Thymus (tissue), 11 donors: ENCODE measurements around the gene SLC35B2. TPM values are rescaled to one million over a fixed set of nuclear protein-coding genes. Genes with fewer than 3 reads are reported as not detected.

ENCODE experiments used
- DNase-seq, 9 donors: peaks; one replicate each; pipeline ENCODE4 v3.0.0-alpha.2; 2013; ENCODE audit warnings: low spot score in 9 of 9, low read depth in 6 of 9, missing footprints in 1 of 9
- H3K27ac ChIP-seq, 2 donors: one replicate each; pipeline ENCODE4 v1.5.1; 2013; ENCODE audit warnings: control low read depth in 1 of 2, low read depth in 1 of 2, low read length in 1 of 2, mild to moderate bottlenecking in 1 of 2, moderate library complexity in 1 of 2
- H3K27me3 ChIP-seq, 2 donors: one replicate each; pipeline ENCODE4 v1.5.1; 2013; ENCODE audit warnings: low read length in 1 of 2; ENCODE audit not compliant: control insufficient read depth in 2 of 2, insufficient read depth in 1 of 2
- H3K36me3 ChIP-seq, 2 donors: one replicate each; pipeline ENCODE4 v1.5.1; 2013; ENCODE audit warnings: low read length in 1 of 2, mild to moderate bottlenecking in 1 of 2, moderate library complexity in 1 of 2; ENCODE audit not compliant: control insufficient read depth in 2 of 2, insufficient read depth in 2 of 2
- H3K4me1 ChIP-seq, 2 donors: one replicate each; pipeline ENCODE4 v1.5.1; 2013; ENCODE audit warnings: low read length in 2 of 2; ENCODE audit not compliant: control insufficient read depth in 2 of 2, insufficient read depth in 2 of 2
- H3K4me3 ChIP-seq, 2 donors: one replicate each; pipeline ENCODE4 v1.5.1; 2013; ENCODE audit warnings: low read length in 2 of 2, control low read depth in 1 of 2, mild to moderate bottlenecking in 1 of 2
- H3K9me3 ChIP-seq, 2 donors: one replicate each; pipeline ENCODE4 v1.5.1; 2013; ENCODE audit warnings: low read length in 1 of 2, mild to moderate bottlenecking in 1 of 2; ENCODE audit not compliant: control insufficient read depth in 2 of 2, insufficient read depth in 1 of 2
- WGBS: extraction: QIAGEN DNeasy Blood & Tissue Kit; methylation state at CpG from one replicate; pipeline ENCODE4 v1.1.7; 2013; 5-methylcytosine and 5-hydroxymethylcytosine counted together
- polyA plus RNA-seq: library from polyadenylated mRNA; stranded (reverse); fragments of 200-250 nt; gene quantifications from one replicate; pipeline ENCODE4 v1.2.3, GENCODE V29; 2013
- total RNA-seq: library from RNA; stranded (reverse); fragments of 120-200 nt; gene quantifications from one replicate; pipeline ENCODE4 v1.2.4, GENCODE V29; 2013
- donor health status: healthy.

The SLC35B2 gene
- total and polyA plus RNA-seq, 2 donors = 18.8 to 19.1 TPM

- DNase-seq = no peak
- 89% methylated on average over 7 of the region's 7 CpGs for WGBS
- Histone ChIP-seq H3K36me3 (no peaks in the 10 kb centered on the region), H3K4me3 (no peak overlapping the region), H3K9me3 (peaks cover 2 to 7% of the 10 kb centered on the region in 2 donors), H3K4me1 (peaks cover 4 to 5% of the 10 kb centered on the region in 2 donors), H3K27ac (no peak overlapping the region), H3K27me3 (peaks cover 30 to 91% of the 10 kb centered on the region in 2 donors)
These were observed 20.4 kb upstream of the SLC35B2 start for GRCh38 chr6:44277763-44278162.

GRCh38 chr6:44276667-44277640 is 19.6 kb upstream of the SLC35B2 start:
- Histone ChIP-seq H3K4me1 (peaks cover 4 to 5% of the 10 kb centered on the region in 2 donors), H3K9me3 (peaks cover 2 to 7% of the 10 kb centered on the region in 2 donors), H3K27ac (no peak overlapping the region), H3K4me3 (no peak overlapping the region), H3K27me3 (peaks cover 36 to 94% of the 10 kb centered on the region in 2 donors), H3K36me3 (no peaks in the 10 kb centered on the region)
- DNase-seq = no peak
- 84% methylated on average over 23 of the region's 23 CpGs for WGBS

- Histone ChIP-seq H3K36me3 (no peaks in the 10 kb centered on the region), H3K27me3 (peaks cover 46 to 99% of the 10 kb centered on the region in 2 donors), H3K9me3 (peaks cover 2 to 11% of the 10 kb centered on the region in 2 donors), H3K4me3 (peak overlapping the region in 1 of 2 donors; percentile 13), H3K4me1 (peaks cover 5 to 8% of the 10 kb centered on the region in 2 donors), H3K27ac (no peak overlapping the region)
- peak in 1 of 9 donors; percentile 42 for DNase-seq
- WGBS = 17% methylated on average over 109 of the region's 109 CpGs
These were observed 18.7 kb upstream of the SLC35B2 start for GRCh38 chr6:44275749-44276648.

- no peak overlapping the region for H3K4me3 ChIP-seq
- H3K9me3 ChIP-seq = peaks cover 2 to 11% of the 10 kb centered on the region in 2 donors
These were observed 18.0 kb upstream of the SLC35B2 start for GRCh38 chr6:44275271-44275748.

GRCh38 chr6:44273617-44274016 is 16.3 kb upstream of the SLC35B2 start:
- H3K9me3 ChIP-seq = peaks cover 2 to 11% of the 10 kb centered on the region in 2 donors

More at GRCh38 chr6:44275271-44275748, 18.0 kb upstream of the SLC35B2 start:
- H3K36me3 ChIP-seq = no peaks in the 10 kb centered on the region
- 86% methylated on average over 59 of the region's 59 CpGs for WGBS
- peaks cover 5 to 8% of the 10 kb centered on the region in 2 donors for H3K4me1 ChIP-seq
- peaks cover 53 to 98% of the 10 kb centered on the region in 2 donors for H3K27me3 ChIP-seq
- H3K27ac ChIP-seq = no peak overlapping the region
- no peak for DNase-seq

GRCh38 chr6:44272999-44273566 is 15.8 kb upstream of the SLC35B2 start:
- Histone ChIP-seq H3K27me3 (peaks cover 75 to 98% of the 10 kb centered on the region in 2 donors), H3K9me3 (peaks cover 2 to 11% of the 10 kb centered on the region in 2 donors), H3K4me3 (no peak overlapping the region), H3K27ac (no peak overlapping the region), H3K4me1 (peaks cover 5 to 13% of the 10 kb centered on the region in 2 donors), H3K36me3 (no peaks in the 10 kb centered on the region)
- WGBS = 93% methylated on average over 23 of the region's 23 CpGs
- DNase-seq = no peak

More at GRCh38 chr6:44273617-44274016, 16.3 kb upstream of the SLC35B2 start:
- DNase-seq = no peak
- Histone ChIP-seq H3K36me3 (no peaks in the 10 kb centered on the region), H3K4me3 (no peak overlapping the region), H3K27ac (no peak overlapping the region), H3K27me3 (peaks cover 70 to 98% of the 10 kb centered on the region in 2 donors), H3K4me1 (peaks cover 5 to 8% of the 10 kb centered on the region in 2 donors)
- WGBS = 89% methylated on average over 1 of the region's 1 CpG

- H3K36me3 ChIP-seq = no peaks in the 10 kb centered on the region
- peaks cover 5 to 17% of the 10 kb centered on the region in 2 donors for H3K4me1 ChIP-seq
- peaks cover 2 to 11% of the 10 kb centered on the region in 2 donors for H3K9me3 ChIP-seq
- H3K27ac ChIP-seq = no peak overlapping the region
- WGBS = 94% methylated on average over 3 of the region's 3 CpGs
- no peak for DNase-seq
- peaks cover 75 to 94% of the 10 kb centered on the region in 2 donors for H3K27me3 ChIP-seq
- H3K4me3 ChIP-seq = no peak overlapping the region
These were observed 15.2 kb upstream of the SLC35B2 start for GRCh38 chr6:44272529-44272928.

GRCh38 chr6:44271914-44272313 is 14.6 kb upstream of the SLC35B2 start:
- 87% methylated on average over 3 of the region's 3 CpGs for WGBS
- DNase-seq = no peak

More at GRCh38 chr6:44271914-44272313, 14.6 kb upstream of the SLC35B2 start:
- Histone ChIP-seq H3K36me3 (no peaks in the 10 kb centered on the region), H3K9me3 (peaks cover 2 to 11% of the 10 kb centered on the region in 2 donors), H3K27ac (no peak overlapping the region), H3K4me3 (no peak overlapping the region), H3K4me1 (peaks cover 5 to 17% of the 10 kb centered on the region in 2 donors), H3K27me3 (peaks cover 74 to 91% of the 10 kb centered on the region in 2 donors)
